OCI-LY1 (cell line): ENCODE measurements around the gene BTBD9.
A peak's percentile ranks its signal among the peaks of the same experiment; 100 is the strongest.

Experiments used
- H2AFZ ChIP-seq: fragments of 200-600 bp; sonication (generic), shearing (Covaris generic); 2 replicates; pipeline ENCODE4 v1.6.0; 2014; ENCODE audit warnings: antibody characterized with exemption, mild to moderate bottlenecking, low read length
- H3F3A ChIP-seq: fragments of 200-600 bp; sonication (generic), shearing (Covaris generic); 2 replicates; pipeline ENCODE4 v1.6.0; 2014; ENCODE audit warnings: mild to moderate bottlenecking, antibody characterized with exemption, low read length, moderate library complexity; ENCODE audit not compliant: insufficient read depth
- H3K27ac ChIP-seq: fragments of 200-600 bp; sonication (generic); 2 replicates; pipeline ENCODE4 v1.5.1; 2014; ENCODE audit warnings: low read length, mixed run types, mild to moderate bottlenecking, low read depth; ENCODE audit not compliant: poor library complexity, severe bottlenecking
- H3K27me3 ChIP-seq: fragments of 200-600 bp; sonication (generic); 2 replicates; pipeline ENCODE4 v1.6.0; 2014; ENCODE audit warnings: antibody characterized with exemption, mild to moderate bottlenecking, low read length, moderate library complexity; ENCODE audit not compliant: insufficient read depth
- H3K36me3 ChIP-seq: fragments of 200-600 bp; sonication (generic); 2 replicates; pipeline ENCODE4 v1.6.1; 2014; ENCODE audit warnings: mild to moderate bottlenecking, antibody characterized with exemption, low read length, moderate library complexity, mixed read lengths; ENCODE audit not compliant: insufficient read depth
- H3K4me1 ChIP-seq: fragments of 200-600 bp; sonication (generic); 2 replicates; pipeline ENCODE4 v1.5.1; 2014; ENCODE audit warnings: mild to moderate bottlenecking, low read length, moderate library complexity; ENCODE audit not compliant: insufficient read depth, severe bottlenecking
- H3K4me2 ChIP-seq: fragments of 200-600 bp; sonication (generic), shearing (Covaris generic); 2 replicates; pipeline ENCODE4 v1.6.1; 2014; ENCODE audit warnings: low read length
- H3K4me3 ChIP-seq: fragments of 200-600 bp; sonication (generic); 2 replicates; pipeline ENCODE4 v1.5.1; 2014; ENCODE audit warnings: low read length, low read depth, mild to moderate bottlenecking, mixed read lengths; ENCODE audit not compliant: poor library complexity, severe bottlenecking
- H3K79me2 ChIP-seq: fragments of 200-600 bp; shearing (Covaris generic); 2 replicates; pipeline ENCODE4 v1.6.1; 2016; ENCODE audit warnings: mixed run types, low read length, mixed read lengths; ENCODE audit not compliant: insufficient read depth
- H3K9ac ChIP-seq: fragments of 200-600 bp; sonication (generic), shearing (Covaris generic); 2 replicates; pipeline ENCODE4 v1.6.1; 2014; ENCODE audit warnings: mild to moderate bottlenecking, low read length, mixed read lengths
- H3K9me2 ChIP-seq: fragments of 200-600 bp; sonication (generic), shearing (Covaris generic); 2 replicates; pipeline ENCODE4 v1.6.1; 2014; ENCODE audit warnings: low read depth, mild to moderate bottlenecking, low read length, mixed read lengths
- H3K9me3 ChIP-seq: fragments of 200-600 bp; shearing (Covaris generic); 2 replicates; pipeline ENCODE4 v1.6.1; 2014; ENCODE audit warnings: low read length, mixed read lengths
- H4K20me1 ChIP-seq: fragments of 200-600 bp; sonication (generic), shearing (Covaris generic); 2 replicates; pipeline ENCODE4 v1.6.0; 2016; ENCODE audit warnings: mild to moderate bottlenecking, low read length; ENCODE audit not compliant: insufficient read depth
- CTCF ChIP-seq: fragments of 200-600 bp; sonication (generic), shearing (Covaris generic); IDR thresholded peaks from 2 replicates; pipeline ENCODE4 v1.5.1; 2017; ENCODE audit warnings: mild to moderate bottlenecking, antibody characterized with exemption, low read length, moderate library complexity, mixed read lengths
- EZH2 ChIP-seq: fragments of 200-600 bp; sonication (generic), shearing (Covaris generic); IDR thresholded peaks from 2 replicates; pipeline ENCODE4 v1.8.0; 2017; ENCODE audit warnings: borderline replicate concordance, mixed run types, mild to moderate bottlenecking, antibody characterized with exemption, low read length, moderate library complexity, mixed read lengths

Gene BTBD9

GRCh38 chr6:38281126-38281525, 358.6 kb downstream of the BTBD9 start:
- Histone ChIP-seq H3K79me2 (no peaks in the 10 kb centered on the region), H3K4me1 (no peaks in the 10 kb centered on the region), H3F3A (no peaks in the 10 kb centered on the region), H3K9ac (no peak overlapping the region), H3K4me2 (no peak overlapping the region), H3K27me3 (no peaks in the 10 kb centered on the region), H3K9me3 (no peaks in the 10 kb centered on the region), H3K36me3 (no peaks in the 10 kb centered on the region), H3K4me3 (no peak overlapping the region), H2AFZ (no peak overlapping the region), H3K27ac (no peak overlapping the region), H4K20me1 (no peaks in the 10 kb centered on the region), H3K9me2 (no peaks in the 10 kb centered on the region)
- TF ChIP-seq EZH2 (no peak), CTCF (no peak)

GRCh38 chr6:38279963-38280588, 359.7 kb downstream of the BTBD9 start:
- no peaks in the 10 kb centered on the region for H3K9me3 ChIP-seq
- H3K4me3 ChIP-seq = no peak overlapping the region
- H2AFZ ChIP-seq = no peak overlapping the region
- H3K9ac ChIP-seq = no peak overlapping the region
- no peaks in the 10 kb centered on the region for H3K27me3 ChIP-seq
- no peaks in the 10 kb centered on the region for H3K9me2 ChIP-seq
- no peaks in the 10 kb centered on the region for H3K4me1 ChIP-seq
- TF ChIP-seq EZH2 (no peak), CTCF (no peak)
- H3K27ac ChIP-seq = no peak overlapping the region
- H3F3A ChIP-seq = no peaks in the 10 kb centered on the region
- H3K36me3 ChIP-seq = no peaks in the 10 kb centered on the region
- no peak overlapping the region for H3K4me2 ChIP-seq
- no peaks in the 10 kb centered on the region for H3K79me2 ChIP-seq
- no peaks in the 10 kb centered on the region for H4K20me1 ChIP-seq

DNA sequence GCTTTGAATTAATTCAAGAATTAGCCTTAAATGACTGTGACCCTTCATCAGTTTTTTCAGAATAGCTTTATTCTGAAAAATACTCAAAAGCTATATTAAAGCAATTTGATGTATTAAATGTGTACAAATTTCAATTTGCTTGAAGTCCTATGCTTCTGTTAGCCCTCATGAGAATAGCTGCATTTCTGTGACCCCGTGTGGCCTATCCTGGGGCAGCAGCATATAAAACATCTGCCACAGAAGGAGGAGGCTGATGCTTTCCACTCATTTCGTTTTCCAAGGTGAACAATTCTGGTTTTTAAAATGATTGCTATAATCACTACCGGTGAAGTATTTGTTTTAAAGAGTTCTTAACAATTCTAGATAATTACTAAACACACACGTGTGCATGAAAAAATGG, 360.3 kb downstream of the BTBD9 start:
- H3F3A ChIP-seq = no peaks in the 10 kb centered on the region
- no peak overlapping the region for H3K27ac ChIP-seq
- no peak overlapping the region for H3K4me2 ChIP-seq
- H3K4me1 ChIP-seq = no peaks in the 10 kb centered on the region
- no peaks in the 10 kb centered on the region for H3K9me3 ChIP-seq
- H3K79me2 ChIP-seq = no peaks in the 10 kb centered on the region
- H4K20me1 ChIP-seq = no peaks in the 10 kb centered on the region
- H3K36me3 ChIP-seq = no peaks in the 10 kb centered on the region
- no peak for TF ChIP-seq EZH2
- TF ChIP-seq CTCF = peak; percentile 24; the same call in 1 of the 2 replicates
- no peak overlapping the region for H2AFZ ChIP-seq
- no peak overlapping the region for H3K4me3 ChIP-seq
- H3K27me3 ChIP-seq = no peaks in the 10 kb centered on the region
- no peaks in the 10 kb centered on the region for H3K9me2 ChIP-seq
- no peak overlapping the region for H3K9ac ChIP-seq
